Stimulated activated CD8-positive, alpha-beta memory T cell treated with anti-CD3 and anti-CD28 coated beads, Interleukin-12 subunit alpha, Interleukin-12 subunit beta, amount 100 ng/mL, for 24 hours (primary cell): Measurements from ENCODE around the gene MAJIN.

Experiments used
- DNase-seq: peaks from one replicate; pipeline ENCODE4 v3.0.0-alpha.2; 2020; ENCODE audit errors: extremely low read depth

The MAJIN gene

DNA sequence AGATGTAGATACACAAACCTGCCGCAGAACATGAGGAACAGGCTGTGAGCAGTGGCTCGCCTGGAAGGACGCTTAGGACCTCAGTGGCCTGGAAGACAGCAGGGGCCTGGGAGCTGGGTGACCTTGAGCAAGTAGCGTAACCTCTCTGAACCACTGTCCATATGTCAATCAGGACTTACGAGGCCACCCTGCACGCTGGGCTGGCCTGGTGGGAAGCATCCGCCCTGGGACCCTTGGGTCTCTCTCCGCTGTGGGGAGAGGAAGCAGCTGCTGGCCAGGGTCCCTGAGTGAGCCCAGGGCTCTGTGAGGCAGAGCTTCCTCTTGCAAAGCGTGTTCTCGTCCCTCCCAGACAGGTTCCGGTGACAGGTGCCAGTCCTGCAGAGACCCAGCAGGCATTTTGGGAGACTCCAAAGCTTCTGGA, 79.5 kb downstream of the MAJIN start:
- DNase-seq = no peak

DNA sequence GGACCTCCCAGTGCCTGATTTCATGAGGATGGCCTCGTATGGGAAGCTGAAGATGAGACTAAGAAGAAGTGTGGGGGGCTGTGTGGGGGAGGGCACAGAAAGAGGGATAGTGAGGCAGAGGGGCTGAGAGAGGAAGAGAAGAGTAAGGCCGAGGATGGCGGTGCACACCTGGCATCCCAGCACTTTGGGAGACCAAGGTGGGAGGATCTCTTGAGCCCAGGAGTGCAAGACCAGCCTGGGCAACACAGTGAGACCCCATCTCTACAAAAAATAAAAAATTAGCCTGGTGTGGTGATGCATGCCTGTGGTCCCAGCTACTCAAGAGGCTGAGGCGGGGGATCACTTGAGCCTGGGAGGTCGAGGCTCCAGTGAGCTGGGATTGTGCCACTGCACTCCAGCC, 80.0 kb downstream of the MAJIN start:
- DNase-seq = no peak

DNA sequence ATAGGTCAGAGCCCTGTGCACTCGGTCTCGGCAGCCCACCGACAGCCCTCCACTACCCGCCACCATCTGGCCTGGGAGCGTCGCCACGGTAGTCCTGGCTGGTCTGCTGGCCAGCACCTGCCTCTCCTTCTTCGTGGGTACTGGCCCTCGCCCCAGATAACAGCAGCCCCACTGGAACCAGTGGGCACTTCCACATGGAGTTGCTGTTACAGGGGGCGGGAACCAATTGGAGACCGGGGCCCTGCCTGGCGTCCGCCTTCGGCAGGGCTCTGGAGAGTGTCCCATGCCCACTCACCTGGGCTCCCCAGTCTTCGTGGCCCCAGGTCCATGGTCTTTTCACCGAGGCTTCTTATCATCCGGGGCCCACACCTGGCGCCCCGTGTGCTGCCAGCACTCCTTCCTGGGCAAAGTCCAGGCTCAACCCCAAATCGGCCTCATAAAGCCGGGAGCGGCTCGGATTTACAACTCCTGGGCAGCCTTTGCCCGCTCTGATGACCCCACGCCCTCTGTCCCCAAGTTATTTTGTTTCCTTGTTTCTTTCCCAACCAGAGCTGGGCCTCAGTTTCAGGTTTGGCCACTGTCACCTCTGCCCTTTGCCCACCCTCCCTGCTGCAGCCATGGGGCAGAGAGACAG, 80.6 kb downstream of the MAJIN start:
- no peak for DNase-seq

DNA sequence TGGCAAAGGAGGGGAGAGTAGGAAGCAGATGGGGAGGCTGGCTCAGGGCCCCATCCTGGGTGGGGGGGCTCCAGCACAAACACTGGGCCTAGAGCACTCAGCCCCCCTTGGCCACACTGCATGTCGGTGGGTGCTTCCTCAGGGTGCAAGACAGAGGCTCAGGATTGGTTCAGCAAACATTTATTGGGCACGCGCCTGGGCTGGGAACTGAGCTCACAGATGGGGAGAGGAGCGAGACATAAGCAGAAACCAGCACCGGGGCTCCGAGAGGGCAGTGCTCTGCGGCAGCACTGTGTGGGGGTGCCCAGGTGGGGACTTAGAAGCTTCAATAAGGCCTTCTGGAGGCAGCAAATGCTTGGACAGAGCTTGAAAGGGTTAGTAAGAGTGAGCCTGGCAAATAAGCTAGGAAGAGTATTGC, 81.4 kb downstream of the MAJIN start:
- no peak for DNase-seq

DNA sequence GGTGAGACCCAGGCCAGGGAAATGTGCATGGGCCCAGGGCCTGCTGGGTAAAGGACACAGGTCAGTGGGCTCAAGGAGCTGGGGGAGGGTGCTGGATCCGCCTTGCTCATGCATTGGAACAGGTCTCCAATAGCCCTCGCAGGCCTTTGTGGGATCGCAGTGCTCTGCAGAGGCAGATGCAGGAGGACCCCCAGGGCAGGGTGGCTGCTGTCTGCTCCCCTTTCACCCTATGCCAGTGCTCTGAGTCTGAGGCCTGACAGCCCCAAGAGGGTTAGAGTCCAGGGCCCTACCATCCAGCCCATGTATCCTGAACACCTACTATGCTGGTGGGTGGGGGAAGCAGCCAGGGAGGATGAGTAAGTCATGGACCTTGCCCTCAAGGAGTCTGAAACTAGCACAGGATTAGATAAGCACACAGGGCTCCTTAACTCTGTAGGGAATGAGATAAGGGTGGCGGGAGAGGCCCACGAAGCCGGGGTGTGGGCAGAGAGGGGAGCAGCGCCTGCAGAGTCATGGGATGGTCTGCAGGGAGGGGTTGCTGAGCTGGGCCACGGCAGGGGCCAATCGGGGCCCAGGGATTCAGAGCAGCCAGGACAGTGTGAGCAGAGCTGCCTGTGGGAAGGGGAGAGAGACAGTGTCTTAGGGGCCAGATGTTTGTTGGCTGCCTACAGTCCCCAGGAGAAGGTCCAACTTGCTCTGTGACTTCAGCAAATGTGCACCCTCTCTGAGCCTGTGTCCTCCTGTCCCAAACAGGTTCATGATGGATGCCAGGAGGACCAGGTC, 83.0 kb downstream of the MAJIN start:
- no peak for DNase-seq

DNA sequence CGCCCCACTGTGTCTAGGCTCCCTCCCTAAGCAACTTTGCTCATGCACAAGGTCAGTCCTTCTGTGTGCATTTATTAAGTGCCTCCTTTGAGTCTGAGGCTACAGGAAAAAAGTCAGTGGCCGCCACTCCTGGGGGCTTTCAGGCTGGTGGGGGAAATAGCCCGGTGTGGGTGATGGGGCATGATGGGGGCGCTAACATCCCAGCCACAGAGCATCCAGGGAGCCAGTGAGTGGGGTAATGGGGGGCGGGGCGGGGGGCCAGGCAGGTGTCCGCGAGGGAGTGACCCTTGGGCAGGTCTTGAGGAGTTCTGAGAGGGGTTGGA, 83.5 kb downstream of the MAJIN start:
- DNase-seq = no peak
